ENCODE results near the gene FKBP10. TPM values are rescaled to one million over a fixed set of nuclear protein-coding genes. Genes with fewer than 3 reads are reported as not detected.
"Not testable (repeated sequence)": the region's sequence is repeated elsewhere in the genome, so short reads cannot be mapped to it uniquely, and the experiment has no call there.

Gene FKBP10
- total RNA-seq, 1 experiment from 2014 or later = 112 TPM

DNA sequence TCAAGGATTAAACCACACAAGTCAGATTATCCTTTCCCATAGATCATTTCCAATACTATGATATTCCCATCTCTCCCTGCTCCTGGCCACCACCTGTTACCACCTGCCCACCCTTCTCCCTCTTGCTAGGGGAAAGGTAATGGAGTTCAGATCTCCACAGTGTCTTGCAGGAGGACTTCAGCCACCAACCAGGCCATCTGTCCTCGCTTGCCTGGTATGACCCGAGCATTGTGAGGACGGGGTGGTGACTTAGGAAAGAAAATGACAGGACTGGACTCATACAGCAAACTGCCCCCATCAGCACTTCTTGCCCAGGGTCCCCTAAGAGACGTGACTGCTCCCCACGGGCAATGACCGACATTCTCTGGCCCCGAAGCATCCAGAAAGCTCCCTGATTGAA, 10.8 kb downstream of the FKBP10 start:
- CTCF ChIA-PET = no interaction called here
- TF ChIP-seq, protein P1, sequence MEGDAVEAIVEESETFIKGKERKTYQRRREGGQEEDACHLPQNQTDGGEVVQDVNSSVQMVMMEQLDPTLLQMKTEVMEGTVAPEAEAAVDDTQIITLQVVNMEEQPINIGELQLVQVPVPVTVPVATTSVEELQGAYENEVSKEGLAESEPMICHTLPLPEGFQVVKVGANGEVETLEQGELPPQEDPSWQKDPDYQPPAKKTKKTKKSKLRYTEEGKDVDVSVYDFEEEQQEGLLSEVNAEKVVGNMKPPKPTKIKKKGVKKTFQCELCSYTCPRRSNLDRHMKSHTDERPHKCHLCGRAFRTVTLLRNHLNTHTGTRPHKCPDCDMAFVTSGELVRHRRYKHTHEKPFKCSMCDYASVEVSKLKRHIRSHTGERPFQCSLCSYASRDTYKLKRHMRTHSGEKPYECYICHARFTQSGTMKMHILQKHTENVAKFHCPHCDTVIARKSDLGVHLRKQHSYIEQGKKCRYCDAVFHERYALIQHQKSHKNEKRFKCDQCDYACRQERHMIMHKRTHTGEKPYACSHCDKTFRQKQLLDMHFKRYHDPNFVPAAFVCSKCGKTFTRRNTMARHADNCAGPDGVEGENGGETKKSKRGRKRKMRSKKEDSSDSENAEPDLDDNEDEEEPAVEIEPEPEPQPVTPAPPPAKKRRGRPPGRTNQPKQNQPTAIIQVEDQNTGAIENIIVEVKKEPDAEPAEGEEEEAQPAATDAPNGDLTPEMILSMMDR (IDR thresholded peaks at IDR 0.05; ENCODE audit: insufficient read depth in 1 of 2, low read depth in 1 of 2, low read length in 1 of 2, severe bottlenecking in 1 of 2, unreplicated experiment in 1 of 2) = no peak
- no peak for DNase-seq
- POLR2A ChIA-PET = interaction anchor here (0.6 to 1.5 kb wide), 3 partner anchors 23 to 46 kb away, joined by 3 to 7 read pairs (median 5); no protein-coding TSS in a partner anchor
- peaks cover 1% of the 10 kb centered on the region for H3K36me3 ChIP-seq (ENCODE audit: control insufficient read depth, insufficient read depth, low read length)
- no peak overlapping the region for H3K4me3 Mint-ChIP-seq (ENCODE audit: unreplicated experiment)
- H3K4me1 Mint-ChIP-seq (ENCODE audit: low read depth, unreplicated experiment) = no peaks in the 10 kb centered on the region
- H3K4me3 ChIP-seq (ENCODE audit: low read depth, low read length) = no peak overlapping the region
- no peaks in the 10 kb centered on the region for H3K4me1 ChIP-seq
- H3K36me3 Mint-ChIP-seq (ENCODE audit: insufficient read depth, unreplicated experiment) = peaks cover 58% of the 10 kb centered on the region
- no peaks in the 10 kb centered on the region for H3K27me3 ChIP-seq (replicated peaks; ENCODE audit: control insufficient read depth, insufficient read depth, low read length)
- no TSS peak for BruUV-seq (replicated peaks)
- no peaks in the 10 kb centered on the region for H3K9me3 ChIP-seq
- H3K27ac Mint-ChIP-seq (ENCODE audit: unreplicated experiment) = no peak overlapping the region
- intact Hi-C loops (cut with micrococcal nuclease; ENCODE audit: unreplicated experiment) = no loop called here
- no peaks in the 10 kb centered on the region for H3K9me3 Mint-ChIP-seq (ENCODE audit: unreplicated experiment)
- H3K27me3 Mint-ChIP-seq (ENCODE audit: insufficient read depth, unreplicated experiment) = no peaks in the 10 kb centered on the region

DNA sequence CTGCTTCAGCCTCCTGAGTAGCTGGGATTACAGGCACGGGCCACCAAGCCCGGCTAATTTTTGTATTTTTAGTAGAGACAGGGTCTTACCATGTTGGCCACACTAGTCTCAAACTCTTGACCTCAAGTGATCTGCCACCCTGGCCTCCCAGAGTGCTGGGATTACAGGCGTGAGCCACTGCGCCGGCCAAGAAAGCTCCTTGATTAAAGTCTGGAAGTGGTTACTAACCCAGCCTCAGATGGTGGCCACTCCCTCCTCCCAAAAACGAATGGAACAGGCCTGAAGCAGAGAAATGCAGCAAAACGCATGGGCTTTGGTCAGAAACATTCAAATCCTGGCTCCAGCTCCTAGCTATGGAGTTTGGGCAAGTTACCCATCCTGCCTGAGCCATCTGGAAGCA, 11.3 kb downstream of the FKBP10 start:
- Histone ChIP-seq H3K4me3 (ENCODE audit: low read depth, low read length) (no peak overlapping the region), H3K4me1 (no peaks in the 10 kb centered on the region), H3K9me3 (no peaks in the 10 kb centered on the region), H3K36me3 (ENCODE audit: control insufficient read depth, insufficient read depth, low read length) (no peaks in the 10 kb centered on the region; the same call in none of the 2 replicates), H3K27me3 (replicated peaks; ENCODE audit: control insufficient read depth, insufficient read depth, low read length) (no peaks in the 10 kb centered on the region)
- H3K27me3 Mint-ChIP-seq (ENCODE audit: insufficient read depth, unreplicated experiment) = no peaks in the 10 kb centered on the region
- POLR2A ChIA-PET = interaction anchor here (0.7 to 1.5 kb wide), 2 partner anchors 23 to 46 kb away, joined by 5 to 7 read pairs; no protein-coding TSS in a partner anchor
- H3K4me3 Mint-ChIP-seq (ENCODE audit: unreplicated experiment) = no peak overlapping the region
- intact Hi-C loops (cut with micrococcal nuclease; ENCODE audit: unreplicated experiment) = no loop called here
- H3K9me3 Mint-ChIP-seq (ENCODE audit: unreplicated experiment) = no peaks in the 10 kb centered on the region
- peaks cover 63% of the 10 kb centered on the region for H3K36me3 Mint-ChIP-seq (ENCODE audit: insufficient read depth, unreplicated experiment)
- no TSS peak for BruUV-seq (replicated peaks)
- no peaks in the 10 kb centered on the region for H3K4me1 Mint-ChIP-seq (ENCODE audit: low read depth, unreplicated experiment)
- TF ChIP-seq, protein P1 (IDR thresholded peaks at IDR 0.05; ENCODE audit: insufficient read depth in 1 of 2, low read depth in 1 of 2, low read length in 1 of 2, severe bottlenecking in 1 of 2, unreplicated experiment in 1 of 2) = no peak
- CTCF ChIA-PET = no interaction called here
- DNase-seq = no peak
- H3K27ac Mint-ChIP-seq (ENCODE audit: unreplicated experiment) = no peak overlapping the region

DNA sequence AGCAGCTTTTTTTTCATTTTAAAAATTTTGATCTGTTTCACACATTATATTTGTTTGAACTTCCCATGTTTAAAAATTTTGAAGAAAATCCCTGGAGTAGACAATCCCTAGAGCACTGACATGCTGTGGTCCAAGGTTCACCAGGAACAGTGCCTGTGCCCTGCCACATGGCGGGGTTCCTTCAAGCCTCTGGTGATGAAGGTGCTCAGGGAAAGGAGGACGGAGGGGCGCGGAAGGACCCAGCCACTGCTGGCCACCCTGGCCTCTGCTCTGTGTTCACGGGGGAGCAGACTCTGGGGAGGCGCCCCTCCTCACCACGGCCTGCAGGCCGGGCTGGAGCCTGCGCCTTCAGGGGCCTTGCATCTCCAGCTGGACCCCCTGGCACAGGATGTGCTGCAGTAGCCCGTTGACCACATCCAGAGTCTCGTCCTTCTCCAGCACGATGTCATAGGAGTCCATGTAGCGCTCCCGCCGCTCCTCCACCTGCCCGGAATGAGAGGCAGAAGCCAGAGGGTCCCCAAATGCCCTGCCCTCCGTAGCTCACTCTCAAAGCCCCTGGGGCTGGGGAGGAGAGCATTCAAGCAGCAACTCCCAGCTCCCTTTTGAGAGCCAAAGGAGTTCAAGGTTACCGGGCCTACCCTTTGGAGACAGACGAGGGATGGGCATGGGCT, 12.5 kb downstream of the FKBP10 start:
- TF ChIP-seq, protein P1 (IDR thresholded peaks at IDR 0.05; ENCODE audit: insufficient read depth in 1 of 2, low read depth in 1 of 2, low read length in 1 of 2, severe bottlenecking in 1 of 2, unreplicated experiment in 1 of 2) = no peak
- H3K9me3 Mint-ChIP-seq (ENCODE audit: unreplicated experiment) = no peaks in the 10 kb centered on the region
- no peaks in the 10 kb centered on the region for H3K9me3 ChIP-seq
- no peaks in the 10 kb centered on the region for H3K4me1 ChIP-seq
- no TSS peak for BruUV-seq (replicated peaks)
- no peak overlapping the region for H3K27ac Mint-ChIP-seq (ENCODE audit: unreplicated experiment)
- DNase-seq = no peak
- H3K4me1 Mint-ChIP-seq (ENCODE audit: low read depth, unreplicated experiment) = no peaks in the 10 kb centered on the region
- peaks cover 3% of the 10 kb centered on the region for H3K36me3 ChIP-seq (ENCODE audit: control insufficient read depth, insufficient read depth, low read length)
- H3K4me3 ChIP-seq (ENCODE audit: low read depth, low read length) = no peak overlapping the region
- intact Hi-C loops (cut with micrococcal nuclease; ENCODE audit: unreplicated experiment) = no loop called here
- CTCF ChIA-PET = interaction anchor here (1.0 kb wide), 1 partner anchor 13 kb away, joined by 4 read pairs; the partner anchor contains the start of gene FKBP10
- peaks cover 65% of the 10 kb centered on the region for H3K36me3 Mint-ChIP-seq (ENCODE audit: insufficient read depth, unreplicated experiment)
- no peak overlapping the region for H3K4me3 Mint-ChIP-seq (ENCODE audit: unreplicated experiment)
- H3K27me3 ChIP-seq (replicated peaks; ENCODE audit: control insufficient read depth, insufficient read depth, low read length) = no peaks in the 10 kb centered on the region
- POLR2A ChIA-PET = interaction anchor here (0.6 kb wide), 1 partner anchor 378 kb away, joined by 4 read pairs; no protein-coding TSS in a partner anchor
- H3K27me3 Mint-ChIP-seq (ENCODE audit: insufficient read depth, unreplicated experiment) = no peaks in the 10 kb centered on the region

DNA sequence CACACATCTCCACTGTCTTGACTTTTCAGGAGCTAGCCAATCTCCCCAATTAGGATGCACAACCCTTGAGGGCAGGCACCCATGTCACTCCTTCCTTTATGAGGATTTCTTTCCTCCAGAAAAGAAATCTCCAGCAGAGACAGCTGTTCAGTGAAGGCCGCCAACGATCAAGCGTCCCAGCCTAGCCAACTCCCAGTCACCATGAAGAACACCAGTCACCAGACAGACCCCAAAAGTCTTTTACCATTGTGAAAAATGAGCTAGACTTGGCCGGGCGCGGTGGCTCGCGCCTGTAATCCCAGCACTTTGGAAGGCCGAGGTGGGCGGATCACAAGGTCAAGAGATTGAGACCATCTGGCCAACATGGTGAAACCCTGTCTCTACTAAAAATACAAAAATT, 17.2 kb downstream of the FKBP10 start:
- intact Hi-C loops (cut with micrococcal nuclease; ENCODE audit: unreplicated experiment); BruUV-seq (replicated peaks); H3K4me3 ChIP-seq (ENCODE audit: low read depth, low read length); H3K4me1 ChIP-seq; H3K27me3 ChIP-seq (replicated peaks; ENCODE audit: control insufficient read depth, insufficient read depth, low read length); H3K36me3 ChIP-seq (ENCODE audit: control insufficient read depth, insufficient read depth, low read length); H3K4me3 Mint-ChIP-seq (ENCODE audit: unreplicated experiment); DNase-seq; H3K4me1 Mint-ChIP-seq (ENCODE audit: low read depth, unreplicated experiment); H3K9me3 Mint-ChIP-seq (ENCODE audit: unreplicated experiment); H3K27me3 Mint-ChIP-seq (ENCODE audit: insufficient read depth, unreplicated experiment); H3K27ac Mint-ChIP-seq (ENCODE audit: unreplicated experiment); CTCF ChIA-PET; POLR2A ChIA-PET; H3K9me3 ChIP-seq: not testable (repeated sequence)
- H3K36me3 Mint-ChIP-seq (ENCODE audit: insufficient read depth, unreplicated experiment) = peaks cover 68% of the 10 kb centered on the region
